ENCODE measurements around the gene CELF2. TPM values are rescaled to one million over a fixed set of nuclear protein-coding genes. Genes with fewer than 3 reads are reported as not detected.

CELF2 gene
- total RNA-seq, 1 donor from 2014 or later = 31.6 TPM

DNA sequence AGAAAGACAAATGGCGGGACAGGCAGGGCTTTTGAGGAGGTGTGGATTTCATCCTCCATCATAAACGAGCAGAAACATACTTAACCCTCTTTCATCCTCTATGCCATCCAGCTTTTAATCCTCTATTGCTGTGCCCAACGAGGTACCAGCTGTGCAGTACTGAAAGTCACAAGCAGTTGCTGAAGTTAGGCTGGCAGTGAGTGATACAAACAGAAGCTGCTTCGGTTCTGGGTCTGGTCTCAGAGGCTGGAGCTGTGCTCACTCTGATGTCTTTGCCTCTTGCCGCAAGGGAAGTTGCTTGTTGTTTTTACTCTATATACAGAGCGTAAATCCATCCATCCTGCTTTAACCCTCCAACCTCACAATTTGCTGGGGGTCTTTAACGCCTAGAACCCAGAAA, 235.2 kb downstream of the CELF2 start:
- H3K9me3 Mint-ChIP-seq = no peaks in the 10 kb centered on the region
- H3K4me3 Mint-ChIP-seq = no peak overlapping the region
- H3K36me3 Mint-ChIP-seq = peaks cover 1% of the 10 kb centered on the region
- no peak for DNase-seq (ENCODE audit: low spot score)
- TF ChIP-seq EZH2phosphoT487 (IDR thresholded peaks at IDR 0.05) = no peak
- no peak for TF ChIP-seq EZH2 (IDR thresholded peaks at IDR 0.05)
- TF ChIP-seq, protein P1, sequence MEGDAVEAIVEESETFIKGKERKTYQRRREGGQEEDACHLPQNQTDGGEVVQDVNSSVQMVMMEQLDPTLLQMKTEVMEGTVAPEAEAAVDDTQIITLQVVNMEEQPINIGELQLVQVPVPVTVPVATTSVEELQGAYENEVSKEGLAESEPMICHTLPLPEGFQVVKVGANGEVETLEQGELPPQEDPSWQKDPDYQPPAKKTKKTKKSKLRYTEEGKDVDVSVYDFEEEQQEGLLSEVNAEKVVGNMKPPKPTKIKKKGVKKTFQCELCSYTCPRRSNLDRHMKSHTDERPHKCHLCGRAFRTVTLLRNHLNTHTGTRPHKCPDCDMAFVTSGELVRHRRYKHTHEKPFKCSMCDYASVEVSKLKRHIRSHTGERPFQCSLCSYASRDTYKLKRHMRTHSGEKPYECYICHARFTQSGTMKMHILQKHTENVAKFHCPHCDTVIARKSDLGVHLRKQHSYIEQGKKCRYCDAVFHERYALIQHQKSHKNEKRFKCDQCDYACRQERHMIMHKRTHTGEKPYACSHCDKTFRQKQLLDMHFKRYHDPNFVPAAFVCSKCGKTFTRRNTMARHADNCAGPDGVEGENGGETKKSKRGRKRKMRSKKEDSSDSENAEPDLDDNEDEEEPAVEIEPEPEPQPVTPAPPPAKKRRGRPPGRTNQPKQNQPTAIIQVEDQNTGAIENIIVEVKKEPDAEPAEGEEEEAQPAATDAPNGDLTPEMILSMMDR (IDR thresholded peaks at IDR 0.05) = no peak
- Histone ChIP-seq H3K4me3 (no peak overlapping the region), H3K79me2 (ENCODE audit: low read depth) (no peaks in the 10 kb centered on the region), H3F3A (ENCODE audit: low read depth) (no peaks in the 10 kb centered on the region), H3K4me2 (no peak overlapping the region), H3K9me3 (ENCODE audit: low read depth) (no peaks in the 10 kb centered on the region), H4K20me1 (ENCODE audit: low read depth) (no peaks in the 10 kb centered on the region), H3K27me3 (no peaks in the 10 kb centered on the region), H3K36me3 (no peaks in the 10 kb centered on the region), H2AFZ (replicated peaks) (no peak overlapping the region), H3K4me1 (peaks cover 13% of the 10 kb centered on the region), H3K27ac (no peak overlapping the region), H3K9ac (no peak overlapping the region)
- peaks cover 20% of the 10 kb centered on the region for H3K4me1 Mint-ChIP-seq
- H3K27ac Mint-ChIP-seq = no peak overlapping the region
- H3K27me3 Mint-ChIP-seq (ENCODE audit: insufficient read depth, low read depth) = peaks cover 2% of the 10 kb centered on the region

DNA sequence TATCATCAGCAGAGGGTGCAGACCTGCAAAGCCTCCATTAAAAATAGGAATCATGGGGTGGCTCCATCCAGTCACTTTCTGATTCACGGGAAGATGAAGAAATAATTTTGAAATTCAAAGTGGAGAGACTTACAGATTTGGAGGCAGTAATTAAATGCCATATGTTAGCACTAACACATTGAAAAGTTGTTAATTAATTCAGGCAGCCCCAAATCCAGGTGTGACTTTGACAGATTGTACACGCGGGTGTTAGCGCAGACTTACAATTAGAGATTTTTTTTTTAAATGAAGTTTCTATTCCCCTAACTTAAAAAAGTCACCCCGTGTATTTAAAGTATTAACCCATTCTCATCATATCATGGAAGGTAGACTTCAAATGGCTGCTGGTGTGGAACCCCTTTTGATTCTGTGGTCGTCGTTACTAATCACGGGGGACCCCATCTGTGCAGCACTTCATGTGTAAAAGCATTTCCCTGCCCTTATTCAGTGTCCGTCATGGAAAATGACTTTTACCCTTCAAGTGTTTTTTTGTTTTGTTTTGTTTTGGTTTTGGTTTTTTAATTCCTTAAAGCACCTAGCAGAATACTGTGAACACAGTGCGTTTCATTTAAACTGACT, 235.8 kb downstream of the CELF2 start:
- Mint-ChIP-seq H3K27me3 (ENCODE audit: insufficient read depth, low read depth) (peaks cover 2% of the 10 kb centered on the region), H3K36me3 (peaks cover 3% of the 10 kb centered on the region), H3K4me1 (peaks cover 20% of the 10 kb centered on the region), H3K27ac (no peak overlapping the region), H3K4me3 (no peak overlapping the region), H3K9me3 (no peaks in the 10 kb centered on the region)
- Histone ChIP-seq H3K9me3 (ENCODE audit: low read depth) (no peaks in the 10 kb centered on the region), H3K4me1 (peaks cover 13% of the 10 kb centered on the region), H2AFZ (replicated peaks) (no peak overlapping the region), H3K4me2 (no peak overlapping the region), H3K27ac (no peak overlapping the region), H3K36me3 (no peaks in the 10 kb centered on the region), H3K4me3 (no peak overlapping the region), H4K20me1 (ENCODE audit: low read depth) (no peaks in the 10 kb centered on the region), H3K27me3 (no peaks in the 10 kb centered on the region), H3K9ac (no peak overlapping the region), H3K79me2 (ENCODE audit: low read depth) (no peaks in the 10 kb centered on the region), H3F3A (ENCODE audit: low read depth) (no peaks in the 10 kb centered on the region)
- TF ChIP-seq, protein P1 (IDR thresholded peaks at IDR 0.05) = no peak
- TF ChIP-seq EZH2 (IDR thresholded peaks at IDR 0.05) (no peak), EZH2phosphoT487 (IDR thresholded peaks at IDR 0.05) (no peak)
- no peak for DNase-seq (ENCODE audit: low spot score)

DNA sequence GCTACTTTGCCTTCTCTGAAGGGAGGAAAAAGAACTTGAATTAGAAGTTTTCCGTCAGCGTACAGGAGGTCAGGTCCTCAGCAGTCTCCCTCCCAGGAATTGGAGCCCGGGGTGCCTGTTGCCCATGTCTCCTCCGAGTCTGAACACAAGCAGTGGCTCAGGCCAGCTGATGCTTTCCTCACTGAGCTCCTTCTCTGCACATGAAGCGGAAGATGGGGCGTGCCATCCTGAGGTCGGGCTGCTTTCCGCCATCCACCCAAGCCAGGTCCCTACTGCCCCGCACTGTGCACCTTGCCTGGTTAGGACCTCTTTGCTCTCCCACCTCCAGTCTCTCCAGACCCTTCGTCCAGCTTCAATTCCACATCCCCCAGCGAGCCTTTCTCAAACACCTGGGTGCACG, 237.5 kb downstream of the CELF2 start:
- peaks cover 2% of the 10 kb centered on the region for H3K27me3 Mint-ChIP-seq (ENCODE audit: insufficient read depth, low read depth)
- H3K4me3 Mint-ChIP-seq = no peak overlapping the region
- H4K20me1 ChIP-seq (ENCODE audit: low read depth) = no peaks in the 10 kb centered on the region

More for the DNA sequence above, 237.5 kb downstream of the CELF2 start:
- peak overlapping the region; percentile 79 for H3K27ac Mint-ChIP-seq
- no peak overlapping the region for H3K4me3 ChIP-seq
- H3K36me3 ChIP-seq = no peaks in the 10 kb centered on the region
- H3K79me2 ChIP-seq (ENCODE audit: low read depth) = no peaks in the 10 kb centered on the region
- peaks cover 7% of the 10 kb centered on the region for H3K36me3 Mint-ChIP-seq
- no peaks in the 10 kb centered on the region for H3F3A ChIP-seq (ENCODE audit: low read depth)
- no peak for DNase-seq (ENCODE audit: low spot score)
- no peaks in the 10 kb centered on the region for H3K9me3 ChIP-seq (ENCODE audit: low read depth)
- H2AFZ ChIP-seq (replicated peaks) = no peak overlapping the region
- no peak overlapping the region for H3K9ac ChIP-seq
- H3K27me3 ChIP-seq = no peaks in the 10 kb centered on the region
- H3K4me1 Mint-ChIP-seq = peaks cover 7% of the 10 kb centered on the region
- H3K4me2 ChIP-seq = no peak overlapping the region
- H3K4me1 ChIP-seq = no peaks in the 10 kb centered on the region
- H3K27ac ChIP-seq = no peak overlapping the region
- no peak for TF ChIP-seq EZH2 (IDR thresholded peaks at IDR 0.05)
- no peak for TF ChIP-seq EZH2phosphoT487 (IDR thresholded peaks at IDR 0.05)
- TF ChIP-seq, protein P1 (IDR thresholded peaks at IDR 0.05) = no peak
- no peaks in the 10 kb centered on the region for H3K9me3 Mint-ChIP-seq
